Loucy (cell line): ENCODE results near the gene ACSL5.
A peak's percentile ranks its signal among the peaks of the same experiment; 100 is the strongest.

ENCODE experiments used
- H2AFZ ChIP-seq: fragments of 200-600 bp; sonication (generic); 2 replicates; pipeline ENCODE4 v1.6.0; 2016; ENCODE audit warnings: antibody characterized with exemption, mild to moderate bottlenecking, low read length, moderate library complexity
- H3F3A ChIP-seq: fragments of 200-600 bp; 2 replicates; pipeline ENCODE4 v1.6.0; 2016; ENCODE audit warnings: antibody characterized with exemption, low read depth, mild to moderate bottlenecking
- H3K27me3 ChIP-seq: fragments of 200-600 bp; sonication (generic); 2 replicates; pipeline ENCODE4 v1.6.1; 2014; ENCODE audit warnings: low read length, mild to moderate bottlenecking; ENCODE audit not compliant: insufficient read depth, poor library complexity, severe bottlenecking
- H3K36me3 ChIP-seq: fragments of 200-600 bp; sonication (generic); 2 replicates; pipeline ENCODE4 v1.6.1; 2016; ENCODE audit warnings: low read length; ENCODE audit not compliant: insufficient read depth
- H3K4me1 ChIP-seq: fragments of 200-600 bp; sonication (generic); 2 replicates; pipeline ENCODE4 v1.5.1; 2014; ENCODE audit warnings: low read length, mild to moderate bottlenecking; ENCODE audit not compliant: insufficient read depth, poor library complexity, severe bottlenecking
- H3K4me2 ChIP-seq: fragments of 200-600 bp; sonication (generic); 2 replicates; pipeline ENCODE4 v1.6.0; 2014; ENCODE audit warnings: antibody characterized with exemption, low read length, low read depth, mild to moderate bottlenecking; ENCODE audit not compliant: poor library complexity, severe bottlenecking
- H3K4me3 ChIP-seq: fragments of 200-600 bp; sonication (generic); 2 replicates; pipeline ENCODE4 v1.5.1; 2014; ENCODE audit warnings: low read length, mild to moderate bottlenecking, mixed read lengths; ENCODE audit not compliant: poor library complexity, severe bottlenecking
- H3K79me2 ChIP-seq: fragments of 200-600 bp; sonication (generic); 2 replicates; pipeline ENCODE4 v1.6.1; 2014; ENCODE audit warnings: low read length; ENCODE audit not compliant: insufficient read depth
- H3K9ac ChIP-seq: fragments of 200-600 bp; sonication (generic); 2 replicates; pipeline ENCODE4 v1.6.0; 2014; ENCODE audit warnings: mild to moderate bottlenecking, low read depth, low read length, moderate library complexity; ENCODE audit not compliant: poor library complexity, severe bottlenecking
- H3K9me2 ChIP-seq: fragments of 200-600 bp; sonication (generic); replicated peaks from 2 replicates; pipeline ENCODE4 v1.6.1; 2016; ENCODE audit warnings: low read depth, low read length, mixed read lengths
- H3K9me3 ChIP-seq: fragments of 200-600 bp; sonication (generic); 2 replicates; pipeline ENCODE4 v1.6.1; 2014; ENCODE audit warnings: mild to moderate bottlenecking, antibody characterized with exemption, low read length, low read depth; ENCODE audit not compliant: insufficient read depth
- H4K20me1 ChIP-seq: fragments of 200-600 bp; sonication (generic); 2 replicates; pipeline ENCODE4 v1.6.0; 2014; ENCODE audit warnings: antibody characterized with exemption, low read length, mild to moderate bottlenecking; ENCODE audit not compliant: insufficient read depth, poor library complexity, severe bottlenecking
- EZH2phosphoT487 ChIP-seq: fragments of 200-600 bp; IDR thresholded peaks from 2 replicates; pipeline ENCODE4 v1.6.1; 2018; ENCODE audit warnings: antibody characterized with exemption, mild to moderate bottlenecking, moderate library complexity, borderline replicate concordance
- TF ChIP-seq, protein P1 (sequence below): fragments of 200-600 bp; sonication (generic); conservative IDR thresholded peaks from 2 replicates; pipeline ENCODE4 v1.5.1; 2014; ENCODE audit warnings: mild to moderate bottlenecking, antibody characterized with exemption, low read length

ACSL5 gene

DNA sequence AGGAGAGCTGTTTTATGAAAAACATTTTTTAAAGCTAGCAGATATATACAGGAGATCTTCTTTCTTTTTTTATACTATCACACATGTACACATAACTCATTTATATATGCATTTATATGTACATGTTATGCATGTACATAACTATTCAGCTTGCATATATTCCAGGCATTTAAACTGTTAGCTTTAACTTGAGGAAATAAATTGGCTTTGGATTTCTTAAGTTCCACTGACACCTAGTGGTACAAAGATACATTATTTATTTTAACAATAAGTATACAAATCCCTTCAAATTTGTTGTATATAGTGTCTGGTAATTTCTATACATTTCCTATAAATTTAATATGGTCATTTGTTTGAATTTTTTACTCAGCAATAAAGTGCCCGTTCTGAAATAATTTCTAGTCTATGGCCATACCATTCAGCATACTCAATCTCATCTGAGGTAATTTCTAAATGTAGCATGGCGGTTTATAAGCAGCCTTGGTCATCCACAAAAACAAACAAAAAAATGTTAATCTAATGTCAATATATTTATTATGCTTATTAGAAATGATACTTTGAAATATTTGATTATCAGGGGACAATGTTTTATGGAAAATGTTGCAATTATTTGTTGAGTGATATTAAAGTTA, 61.2 kb downstream of the ACSL5 start:
- Histone ChIP-seq H2AFZ (no peak overlapping the region), H3K4me1 (no peaks in the 10 kb centered on the region), H3K36me3 (peaks cover 35% of the 10 kb centered on the region; the same call in 1 of the 2 replicates), H3K4me3 (no peak overlapping the region), H3K27me3 (no peaks in the 10 kb centered on the region), H4K20me1 (no peaks in the 10 kb centered on the region), H3K79me2 (no peaks in the 10 kb centered on the region), H3K9ac (no peak overlapping the region), H3K9me3 (no peaks in the 10 kb centered on the region), H3K4me2 (no peak overlapping the region), H3F3A (no peaks in the 10 kb centered on the region), H3K9me2 (no peaks in the 10 kb centered on the region)
- TF ChIP-seq, protein P1, sequence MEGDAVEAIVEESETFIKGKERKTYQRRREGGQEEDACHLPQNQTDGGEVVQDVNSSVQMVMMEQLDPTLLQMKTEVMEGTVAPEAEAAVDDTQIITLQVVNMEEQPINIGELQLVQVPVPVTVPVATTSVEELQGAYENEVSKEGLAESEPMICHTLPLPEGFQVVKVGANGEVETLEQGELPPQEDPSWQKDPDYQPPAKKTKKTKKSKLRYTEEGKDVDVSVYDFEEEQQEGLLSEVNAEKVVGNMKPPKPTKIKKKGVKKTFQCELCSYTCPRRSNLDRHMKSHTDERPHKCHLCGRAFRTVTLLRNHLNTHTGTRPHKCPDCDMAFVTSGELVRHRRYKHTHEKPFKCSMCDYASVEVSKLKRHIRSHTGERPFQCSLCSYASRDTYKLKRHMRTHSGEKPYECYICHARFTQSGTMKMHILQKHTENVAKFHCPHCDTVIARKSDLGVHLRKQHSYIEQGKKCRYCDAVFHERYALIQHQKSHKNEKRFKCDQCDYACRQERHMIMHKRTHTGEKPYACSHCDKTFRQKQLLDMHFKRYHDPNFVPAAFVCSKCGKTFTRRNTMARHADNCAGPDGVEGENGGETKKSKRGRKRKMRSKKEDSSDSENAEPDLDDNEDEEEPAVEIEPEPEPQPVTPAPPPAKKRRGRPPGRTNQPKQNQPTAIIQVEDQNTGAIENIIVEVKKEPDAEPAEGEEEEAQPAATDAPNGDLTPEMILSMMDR, result peak; percentile 70
- TF ChIP-seq EZH2phosphoT487, result no peak

DNA sequence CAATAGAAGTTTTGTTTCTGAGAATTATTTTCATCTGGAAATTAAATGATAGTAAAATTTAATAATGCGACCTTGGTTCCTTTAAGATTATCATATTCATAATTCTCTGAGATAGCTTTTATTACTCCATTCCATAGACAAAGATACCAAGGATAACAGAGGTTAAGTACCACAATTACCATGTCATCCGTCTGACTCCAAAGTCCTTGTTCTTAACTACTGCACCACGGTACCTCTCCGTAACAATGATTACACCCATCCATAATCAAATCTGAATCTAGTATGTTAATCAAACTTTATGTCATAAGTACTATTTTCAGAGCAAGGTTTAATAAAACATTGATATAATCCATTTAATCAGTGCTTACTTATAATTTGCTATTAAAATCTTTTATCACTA, 64.4 kb downstream of the ACSL5 start:
- Histone ChIP-seq H3K79me2 (no peaks in the 10 kb centered on the region), H2AFZ (no peak overlapping the region), H4K20me1 (peaks cover 1% of the 10 kb centered on the region), H3K27me3 (no peaks in the 10 kb centered on the region), H3K9me2 (no peaks in the 10 kb centered on the region), H3K4me2 (no peak overlapping the region), H3K9ac (no peak overlapping the region), H3K36me3 (peaks cover 19% of the 10 kb centered on the region; the same call in 1 of the 2 replicates), H3K4me1 (peaks cover 10% of the 10 kb centered on the region), H3K4me3 (no peak overlapping the region), H3K9me3 (no peaks in the 10 kb centered on the region), H3F3A (no peaks in the 10 kb centered on the region)
- TF ChIP-seq, protein P1, result no peak
- no peak for TF ChIP-seq EZH2phosphoT487

DNA sequence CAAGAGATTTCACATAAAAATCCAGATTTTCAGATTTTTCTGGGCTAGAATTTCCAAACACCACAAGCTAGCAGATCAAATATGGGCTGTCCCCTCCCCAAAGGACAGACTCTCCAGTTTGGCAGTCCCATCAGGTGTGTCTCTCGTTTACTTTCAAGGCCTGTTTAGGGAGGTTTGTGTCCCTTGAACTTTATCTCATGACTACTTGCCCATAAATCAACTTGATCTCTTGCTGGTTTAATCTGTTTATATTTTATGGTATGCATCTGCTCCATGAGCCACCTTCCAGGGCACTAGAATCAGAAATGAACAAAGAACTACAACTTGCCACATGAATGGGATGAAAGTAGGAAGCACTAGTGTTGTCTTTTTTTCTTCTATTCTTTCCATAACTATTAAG, 67.6 kb downstream of the ACSL5 start:
- no peak overlapping the region for H3K9ac ChIP-seq
- H4K20me1 ChIP-seq, result peaks cover 10% of the 10 kb centered on the region
- H2AFZ ChIP-seq, result no peak overlapping the region
- no peaks in the 10 kb centered on the region for H3K9me2 ChIP-seq
- peaks cover 28% of the 10 kb centered on the region for H3K79me2 ChIP-seq
- H3K27me3 ChIP-seq, result no peaks in the 10 kb centered on the region
- peaks cover 13% of the 10 kb centered on the region; the same call in 1 of the 2 replicates for H3K36me3 ChIP-seq
- H3K4me1 ChIP-seq, result peaks cover 31% of the 10 kb centered on the region
- no peaks in the 10 kb centered on the region for H3F3A ChIP-seq
- TF ChIP-seq, protein P1, result no peak
- no peak for TF ChIP-seq EZH2phosphoT487
- H3K4me3 ChIP-seq, result no peak overlapping the region
- H3K4me2 ChIP-seq, result peak overlapping the region; percentile 34
- H3K9me3 ChIP-seq, result no peaks in the 10 kb centered on the region
